GM12878 (cell line): Measurements from ENCODE around the gene LITAF. TPM values are rescaled to one million over a fixed set of nuclear protein-coding genes. Genes with fewer than 3 reads are reported as not detected.
"Not testable (repeated sequence)": the region's sequence is repeated elsewhere in the genome, so short reads cannot be mapped to it uniquely, and the experiment has no call there.

Source experiments
- ATAC-seq: fragments of 200-7000 bp; cut with Tn5 transposase; 3 replicates; pipeline ENCODE4 v1.9.1; 2020; ENCODE audit warnings: mild to moderate bottlenecking, moderate library complexity
- BruUV-seq: library from RNA; stranded (reverse); fragments of 400-500 nt; replicated peaks from 2 replicates; lab custom pipeline; 2021; lab: Mats Ljungman, UMichigan
- CTCF ChIA-PET: fragments of 300-600 bp; sonication (Branson Sonifier 250); formaldehyde crosslinking; extraction: SDS; loops from one replicate; lab custom pipeline; 2021; ENCODE audit warnings: inconsistent platforms; lab: Yijun Ruan, JAX
- POLR2A ChIA-PET: fragments of 350-600 bp; formaldehyde crosslinking; extraction: SDS; loops from one replicate; lab custom pipeline; 2021; ENCODE audit warnings: inconsistent platforms; lab: Charles Lee
- RAD21 ChIA-PET: fragments of 300-600 bp; sonication (Branson Sonifier 250); formaldehyde crosslinking; loops from one replicate; lab custom pipeline; 2023; ENCODE audit warnings: antibody characterized with exemption; ENCODE audit not compliant: unreplicated experiment; lab: Charles Lee
- SMC1A ChIA-PET: fragments of 300-600 bp; sonication (Branson Sonifier 250); formaldehyde crosslinking; loops from one replicate; lab custom pipeline; 2023; ENCODE audit not compliant: unreplicated experiment, uncharacterized antibody; lab: Charles Lee
- DNase-seq: peaks from one replicate; pipeline ENCODE4 v3.0.0-alpha.2; 2011; ENCODE audit warnings: low read depth, low spot score
- FAIRE-seq: peaks from 3 replicates; lab custom pipeline; 2011; peaks lifted over from hg19 to GRCh38; lab: Jason Lieb, UNC
- H2AFZ ChIP-seq: 2 replicates; pipeline ENCODE4 v1.6.0; 2011; ENCODE audit warnings: low read depth, low read length, control low read depth; ENCODE audit not compliant: control insufficient read depth
- H3K27ac ChIP-seq: 2 replicates; pipeline ENCODE4 v1.5.1; 2011; ENCODE audit warnings: control low read depth; ENCODE audit not compliant: control insufficient read depth, insufficient read depth
- H3K27me3 ChIP-seq, 2 experiments: replicated peaks in 1 of 2; 2 replicates each; pipeline versions ENCODE4 v1.6.0 to v1.6.1; 2011; ENCODE audit warnings: low read length in 1 of 2; ENCODE audit not compliant: control insufficient read depth in 2 of 2, insufficient read depth in 2 of 2
- H3K36me3 ChIP-seq, 2 experiments: 2 replicates each; pipeline ENCODE4 v1.5.1; 2011; ENCODE audit warnings: low read length in 1 of 2; ENCODE audit not compliant: control insufficient read depth in 2 of 2, insufficient read depth in 2 of 2
- H3K4me1 ChIP-seq: 2 replicates; pipeline ENCODE4 v1.6.1; 2011; ENCODE audit warnings: mild to moderate bottlenecking, low read length, moderate library complexity, mixed read lengths; ENCODE audit not compliant: control insufficient read depth, insufficient read depth
- H3K4me2 ChIP-seq: 2 replicates; pipeline ENCODE4 v1.6.0; 2011; ENCODE audit warnings: control low read depth; ENCODE audit not compliant: control insufficient read depth, insufficient read depth
- H3K4me3 ChIP-seq: fragments of 200-600 bp; sonication (generic); 2 replicates; pipeline ENCODE4 v1.5.1; 2016
- H3K79me2 ChIP-seq: 2 replicates; pipeline ENCODE4 v1.6.0; 2011; ENCODE audit warnings: low read length; ENCODE audit not compliant: control insufficient read depth, insufficient read depth
- H3K9ac ChIP-seq: 2 replicates; pipeline ENCODE4 v1.8.0; 2011; ENCODE audit warnings: low read length, control low read depth, mixed read lengths; ENCODE audit not compliant: control insufficient read depth, insufficient read depth
- H3K9me3 ChIP-seq: replicated peaks from 3 replicates; pipeline ENCODE4 v1.5.1; 2011; ENCODE audit warnings: mild to moderate bottlenecking, low read length; ENCODE audit not compliant: control insufficient read depth, insufficient read depth
- H4K20me1 ChIP-seq: 2 replicates; pipeline ENCODE4 v1.6.0; 2011; ENCODE audit not compliant: control insufficient read depth, insufficient read depth
- BACH1 ChIP-seq: fragments of 450-650 bp; IDR thresholded peaks from 2 replicates; pipeline ENCODE4 v1.6.1; 2017; ENCODE audit warnings: mild to moderate bottlenecking, borderline replicate concordance
- HCFC1 ChIP-seq: fragments of 150-350 bp; IDR thresholded peaks from 2 replicates; pipeline ENCODE4 v1.6.1; 2014; ENCODE audit warnings: low read length
- MTA2 ChIP-seq: fragments of 450-650 bp; IDR thresholded peaks from 2 replicates; pipeline ENCODE4 v1.6.1; 2016; ENCODE audit warnings: low read depth, mild to moderate bottlenecking, moderate library complexity
- NFYB ChIP-seq: IDR thresholded peaks from 2 replicates; pipeline ENCODE4 v1.6.1; 2011; ENCODE audit warnings: low read depth, mild to moderate bottlenecking, low read length, improper control_type of control experiment, moderate library complexity; ENCODE audit not compliant: insufficient read depth
- NR2C2 ChIP-seq: IDR thresholded peaks from 2 replicates; pipeline ENCODE4 v1.6.1; 2011; ENCODE audit warnings: borderline replicate concordance, low read depth; ENCODE audit not compliant: control insufficient read depth, insufficient read length
- POU2F2 ChIP-seq: IDR thresholded peaks from 3 replicates; pipeline ENCODE4 v1.6.1; 2011; ENCODE audit warnings: low read depth, mild to moderate bottlenecking, low read length, borderline replicate concordance
- RCOR1 ChIP-seq: conservative IDR thresholded peaks from 2 replicates; pipeline ENCODE4 v1.6.1; 2012; ENCODE audit warnings: low read depth, low read length, improper control_type of control experiment
- SMAD5 ChIP-seq: IDR thresholded peaks from 2 replicates; pipeline ENCODE4 v1.6.1; 2016; ENCODE audit warnings: antibody characterized with exemption, low read depth
- WGBS: methylation state at CpG from one replicate; pipeline ENCODE4 v1.1.6; 2016; ENCODE audit warnings: low lambda C conversion rate; ENCODE audit not compliant: insufficient replicate concordance, insufficient coverage; ENCODE audit errors: missing lambda C conversion rate; 5-methylcytosine and 5-hydroxymethylcytosine counted together
- in situ Hi-C: fragments of 300-500 bp; cut with MboI; formaldehyde crosslinking; loops from 9 replicates; pipeline ENCODE4 v1.14.3; 2018; ENCODE audit warnings: mixed read lengths
- intact Hi-C: fragments of 100-400 bp; cut with micrococcal nuclease; formaldehyde crosslinking; loops from one replicate; pipeline ENCODE4 v1.14.2; 2022; ENCODE audit not compliant: unreplicated experiment
- polyA plus RNA-seq, 11 experiments: library from polyadenylated mRNA; depleted of rRNA in 4 of 11; unstranded in 6 of 11; stranded (reverse) in 5 of 11; fragments of >200 nt; fragmentation: Nextera tagmentation in 4 of 11; fragmentation: Illumina TruSeq in 1 of 11; extraction: Ambion mirVana in 4 of 11; extraction: Trizol in 1 of 11; gene quantifications; 1 replicate in 1 of 11; 2 replicates in 10 of 11; pipeline versions ENCODE4 v1.2.1 to v1.2.3, GENCODE V29; 2011 to 2016; ENCODE audit warnings: inconsistent platforms in 2 of 11, missing spikeins in 2 of 11, low read depth in 1 of 11
- total RNA-seq, 4 experiments: library from RNA; depleted of rRNA in 3 of 4; stranded (reverse); fragments of >200 nt in 3 of 4; fragmentation: Illumina TruSeq in 1 of 4; extraction: Trizol in 1 of 4; gene quantifications; 2 replicates each; pipeline versions ENCODE4 v1.2.1 to v1.2.3, GENCODE V29; 2013 to 2021

LITAF gene
- total and polyA plus RNA-seq, 10 of the 15 experiments (the other 5 are each of a cell fraction or from before 2014, with no cell fraction given), result 99.2 to 211 (median 147) TPM

- H3K4me2 ChIP-seq, ATAC-seq, DNase-seq, H3K9ac ChIP-seq, BruUV-seq, H3K4me1 ChIP-seq, FAIRE-seq, H3K27me3 ChIP-seq, in situ Hi-C loops, H2AFZ ChIP-seq, RAD21 ChIA-PET, H3K4me3 ChIP-seq, H4K20me1 ChIP-seq, H3K9me3 ChIP-seq, intact Hi-C loops, H3K27ac ChIP-seq: not testable (repeated sequence)
- 98% methylated on average over 6 of the region's 6 CpGs for WGBS
- ChIA-PET SMC1A (interaction anchor here (1.0 kb wide), 1 partner anchor 25 kb away, joined by 3 read pairs; no protein-coding TSS in a partner anchor), POLR2A (interaction anchor here (0.6 kb wide), 1 partner anchor 56 kb away, joined by 4 read pairs; no protein-coding TSS in a partner anchor), CTCF (interaction anchor here (1.6 kb wide), 1 partner anchor 18 kb away, joined by 4 read pairs; no protein-coding TSS in a partner anchor)
- peaks cover 20 to 26% of the 10 kb centered on the region in 2 experiments for H3K36me3 ChIP-seq
- peaks cover 37% of the 10 kb centered on the region for H3K79me2 ChIP-seq
Observed at GRCh38 chr16:11558308-11558823, 28.4 kb downstream of the LITAF start.

- H3K27me3 ChIP-seq, result no peaks in the 10 kb centered on the region
- H3K36me3 ChIP-seq, result peaks cover 25 to 31% of the 10 kb centered on the region in 2 experiments
- DNase-seq (no peak), FAIRE-seq (no peak), ATAC-seq (no peak)
- no peak overlapping the region for H2AFZ ChIP-seq
- no peak overlapping the region for H3K27ac ChIP-seq
- RAD21 ChIA-PET, result no interaction called here
- no peak overlapping the region for H3K4me2 ChIP-seq
- SMC1A ChIA-PET, result no interaction called here
- no peak overlapping the region for H3K4me3 ChIP-seq
- 87% methylated on average over 6 of the region's 6 CpGs for whole genome bisulfite sequencing
- in situ Hi-C loops (no loop called here), intact Hi-C loops (no loop called here)
- peaks cover 8% of the 10 kb centered on the region for H3K4me1 ChIP-seq
- no peak overlapping the region; the same call in 1 of the 2 replicates for H3K9ac ChIP-seq
- no TSS peak for BruUV-seq
- H4K20me1 ChIP-seq, result peaks cover 6% of the 10 kb centered on the region; the same call in 1 of the 2 replicates
- H3K79me2 ChIP-seq, result peaks cover 35% of the 10 kb centered on the region
- no peak for TF ChIP-seq SMAD5
- no peak for TF ChIP-seq RCOR1
- TF ChIP-seq NR2C2, result no peak
- no peak for TF ChIP-seq POU2F2
- TF ChIP-seq NFYB, result no peak
- TF ChIP-seq MTA2, result no peak
- no peak for TF ChIP-seq BACH1
- no peak for TF ChIP-seq HCFC1
- CTCF ChIA-PET, result no interaction called here
- H3K9me3 ChIP-seq, result peaks cover 5% of the 10 kb centered on the region; the same call in 2 of the 3 replicates
- POLR2A ChIA-PET, result interaction anchor here (0.6 kb wide), 1 partner anchor 57 kb away, joined by 4 read pairs; no protein-coding TSS in a partner anchor
Observed at GRCh38 chr16:11557801-11558200, 28.9 kb downstream of the LITAF start.
